HG03025 (cell line): ENCODE data around the gene STAT5A.

Experiments used
- ATAC-seq: cut with Tn5 transposase; IDR thresholded peaks from one replicate; pipeline ENCODE4 v1.9.1; 2021; ENCODE audit warnings: mild to moderate bottlenecking, moderate library complexity; ENCODE audit not compliant: unreplicated experiment, low FRiP score

Gene STAT5A

DNA sequence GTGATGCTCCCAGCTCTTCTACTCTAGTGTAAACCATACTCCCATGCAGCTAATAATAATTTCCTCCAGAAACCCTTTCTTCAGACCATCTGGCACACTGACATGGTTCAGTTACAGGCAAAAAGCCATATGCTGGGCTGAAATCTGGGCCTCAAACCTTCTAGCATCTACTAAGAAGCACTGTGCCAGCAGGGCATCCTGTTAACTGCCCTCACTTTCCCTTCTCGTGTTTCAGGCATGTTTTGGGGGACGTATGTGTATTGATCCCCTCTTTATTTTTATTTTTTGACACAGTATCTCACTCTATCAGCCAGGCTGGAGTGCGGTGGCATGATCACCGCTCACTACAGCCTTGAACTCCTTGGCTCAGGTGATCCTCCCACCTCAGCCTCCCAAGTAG, 33.3 kb downstream of the STAT5A start:
- no peak for ATAC-seq

DNA sequence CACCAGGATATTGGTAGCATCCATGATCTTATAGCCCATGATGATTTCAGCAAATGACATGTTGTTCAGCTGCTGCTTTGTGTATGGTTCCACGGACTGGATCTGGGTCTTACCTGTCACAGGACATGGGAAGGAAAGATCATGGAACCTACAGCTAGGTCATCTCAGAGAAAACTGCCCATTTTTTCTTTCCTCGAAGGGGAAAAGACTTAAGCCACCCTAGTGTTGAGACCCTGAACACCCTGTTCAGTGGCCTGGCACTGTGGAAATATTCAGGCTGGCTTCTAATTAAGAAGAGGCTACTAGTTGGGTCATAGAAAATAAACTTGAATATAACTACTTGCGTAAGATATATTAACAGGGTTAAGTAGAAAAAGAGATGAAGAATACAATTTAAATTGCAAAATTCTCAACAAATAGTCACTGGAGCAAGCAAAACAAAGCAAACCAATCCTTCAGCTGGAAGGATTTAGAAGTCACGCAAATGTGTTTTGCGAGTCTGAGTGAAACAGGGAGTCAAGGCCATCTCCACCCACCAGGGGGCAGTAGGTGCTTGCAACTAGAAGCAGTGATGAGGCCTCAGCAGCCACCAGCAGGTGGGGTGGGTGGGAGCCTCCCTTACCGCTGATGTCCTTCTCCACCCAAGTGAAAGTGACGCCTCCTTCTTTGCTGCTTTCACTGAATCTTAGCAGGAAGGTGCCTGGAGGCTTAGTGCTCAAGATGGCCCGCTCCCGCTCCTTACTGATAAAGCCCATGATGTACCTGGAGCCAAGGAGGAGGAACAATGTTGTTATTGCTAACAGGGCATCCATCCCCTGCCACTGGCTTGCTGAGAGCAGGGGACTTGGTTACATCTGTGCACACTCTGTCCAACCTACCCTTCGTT, 34.3 kb downstream of the STAT5A start:
- no peak for ATAC-seq

DNA sequence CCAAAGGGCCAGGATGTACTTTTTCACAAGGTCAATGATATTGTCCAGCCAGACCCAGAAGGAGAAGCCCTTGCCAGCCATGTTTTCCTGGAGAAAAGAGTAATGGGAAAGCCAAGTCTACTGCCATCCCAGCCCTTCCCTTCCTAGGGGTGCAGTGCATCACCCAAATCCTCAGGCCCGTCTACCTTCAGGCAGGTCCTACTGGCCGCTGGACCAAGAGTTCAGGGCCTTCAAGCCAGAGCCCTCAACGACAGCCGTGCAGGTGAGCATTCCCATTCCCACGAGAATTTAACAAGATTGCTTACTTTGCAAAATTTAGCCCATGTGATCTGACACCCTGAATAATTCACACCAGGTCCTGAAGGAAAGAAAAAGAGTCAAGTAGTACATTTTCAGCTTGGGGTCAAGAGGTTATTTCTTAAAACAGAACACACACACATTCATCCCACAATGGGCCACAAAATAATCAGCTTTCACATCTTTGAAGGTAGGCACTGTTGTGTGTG, 35.0 kb downstream of the STAT5A start:
- no peak for ATAC-seq

DNA sequence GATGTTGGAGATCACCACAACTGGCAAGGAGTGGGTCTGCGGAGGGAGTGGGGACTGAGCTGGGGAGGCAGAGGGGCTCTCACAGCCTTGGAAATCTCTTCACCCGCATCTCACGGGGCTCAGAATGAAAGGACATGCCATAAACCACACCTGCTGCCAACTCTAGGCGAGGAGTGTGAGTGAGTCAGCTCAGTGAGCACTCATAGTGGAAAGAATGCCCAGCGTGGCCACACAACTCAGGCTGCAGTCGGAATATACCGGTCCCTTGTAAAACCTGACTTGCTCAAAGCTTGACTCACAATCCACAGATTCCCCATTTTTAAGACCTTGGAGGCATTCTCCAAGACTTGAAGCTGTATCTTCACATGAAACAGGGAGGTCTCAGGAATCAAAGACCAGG, 36.7 kb downstream of the STAT5A start:
- ATAC-seq: no peak

DNA sequence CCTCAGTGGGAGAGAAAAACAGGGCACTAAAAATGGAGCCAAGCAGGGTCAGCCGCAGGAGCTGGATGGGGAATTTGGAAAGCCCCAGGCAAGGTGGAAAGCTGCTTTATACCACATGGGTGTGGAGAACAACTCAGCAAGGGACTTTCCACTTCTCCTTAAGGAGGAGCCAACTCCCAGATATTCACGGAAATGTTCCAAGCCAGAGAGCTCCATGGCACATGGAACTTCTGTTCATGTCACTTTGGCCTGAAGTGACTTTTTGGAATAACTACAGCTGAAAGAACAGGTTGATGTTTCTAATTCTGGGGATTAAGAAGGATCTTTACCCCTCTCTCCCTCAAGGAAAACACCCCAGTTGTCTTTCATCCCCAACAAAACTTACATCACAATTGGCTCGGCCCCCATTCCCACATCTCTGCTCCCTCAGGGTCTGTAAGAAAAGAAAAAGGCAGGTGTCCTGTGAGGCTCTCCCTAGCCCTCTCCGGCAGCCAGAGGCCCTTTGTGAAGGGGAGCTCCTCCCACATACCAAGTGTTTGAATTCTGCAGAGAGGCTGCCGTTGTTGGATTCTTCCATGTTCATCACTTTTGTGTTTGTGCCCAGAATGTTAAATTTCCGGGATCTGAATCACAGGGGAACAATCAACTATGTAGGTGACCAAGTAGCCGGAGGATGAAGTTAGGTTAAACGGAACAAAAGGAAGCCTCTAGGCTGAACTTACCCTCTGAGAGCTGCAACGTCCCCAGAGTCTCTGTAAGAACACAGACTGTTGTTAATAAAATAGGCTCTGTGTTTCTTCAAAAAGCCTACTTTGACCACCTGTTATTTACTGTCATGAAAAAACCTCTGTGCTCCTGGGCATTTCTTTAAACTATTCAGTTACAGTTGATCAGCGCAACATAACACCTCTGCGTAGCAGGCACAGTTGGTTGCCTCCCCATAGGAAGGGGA, 41.0 kb downstream of the STAT5A start:
- no peak for ATAC-seq

DNA sequence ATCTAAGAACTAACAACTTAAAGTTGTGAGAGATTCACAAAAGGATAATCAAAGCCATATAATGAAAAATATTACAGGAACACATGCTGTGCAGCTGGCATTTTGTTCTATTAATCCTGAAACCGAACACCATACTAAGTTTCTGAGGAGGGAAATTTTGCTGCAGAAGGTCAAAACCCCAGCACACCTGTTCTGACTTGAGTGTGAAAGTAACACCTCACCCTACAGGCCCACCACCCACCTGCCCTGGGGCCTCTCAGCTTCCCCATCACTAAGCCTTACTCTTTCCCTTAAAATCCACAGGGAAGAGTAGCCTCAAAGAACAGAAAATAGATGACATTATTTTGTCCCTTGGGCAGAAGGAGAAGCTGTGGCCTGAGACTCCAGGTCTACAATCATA, 44.8 kb downstream of the STAT5A start:
- no peak for ATAC-seq

DNA sequence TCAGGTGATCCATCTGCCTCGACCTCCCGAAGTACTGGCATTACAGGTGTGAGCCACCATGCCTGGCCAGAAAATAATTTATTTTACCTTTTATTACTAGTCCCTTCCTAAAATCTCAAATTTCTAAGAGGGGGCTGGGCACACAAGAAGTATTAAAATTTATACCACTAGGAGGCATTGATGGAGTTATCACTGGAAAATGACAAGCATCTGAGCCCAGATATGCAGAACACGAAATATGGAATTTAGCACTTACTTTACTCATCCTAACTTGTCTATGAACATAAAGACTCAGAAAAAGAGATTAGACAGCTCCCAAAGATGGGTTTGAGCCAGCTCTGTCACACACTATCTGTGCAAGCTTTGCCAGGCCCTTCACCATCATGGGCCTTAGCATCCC, 46.4 kb downstream of the STAT5A start:
- ATAC-seq: no peak

DNA sequence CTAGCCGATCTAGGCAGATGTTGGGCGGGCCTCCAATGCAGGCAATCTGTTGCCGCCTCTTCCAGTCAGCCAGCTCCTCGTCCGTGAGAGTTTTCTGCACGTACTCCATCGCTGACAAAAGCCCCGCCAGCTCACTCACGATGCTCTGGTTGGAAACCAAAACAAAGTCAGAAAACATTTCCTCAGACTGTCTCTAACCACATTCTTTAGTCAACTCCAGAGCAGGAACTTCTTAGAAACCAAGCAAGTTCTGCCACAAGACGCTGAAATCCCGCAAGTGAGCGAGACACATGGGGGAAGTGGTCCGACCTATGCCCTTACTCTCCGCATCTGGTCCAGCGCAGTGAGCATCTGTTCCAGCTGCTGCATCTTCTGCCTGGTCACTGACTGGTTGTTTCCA, 49.1 kb downstream of the STAT5A start:
- ATAC-seq: no peak

DNA sequence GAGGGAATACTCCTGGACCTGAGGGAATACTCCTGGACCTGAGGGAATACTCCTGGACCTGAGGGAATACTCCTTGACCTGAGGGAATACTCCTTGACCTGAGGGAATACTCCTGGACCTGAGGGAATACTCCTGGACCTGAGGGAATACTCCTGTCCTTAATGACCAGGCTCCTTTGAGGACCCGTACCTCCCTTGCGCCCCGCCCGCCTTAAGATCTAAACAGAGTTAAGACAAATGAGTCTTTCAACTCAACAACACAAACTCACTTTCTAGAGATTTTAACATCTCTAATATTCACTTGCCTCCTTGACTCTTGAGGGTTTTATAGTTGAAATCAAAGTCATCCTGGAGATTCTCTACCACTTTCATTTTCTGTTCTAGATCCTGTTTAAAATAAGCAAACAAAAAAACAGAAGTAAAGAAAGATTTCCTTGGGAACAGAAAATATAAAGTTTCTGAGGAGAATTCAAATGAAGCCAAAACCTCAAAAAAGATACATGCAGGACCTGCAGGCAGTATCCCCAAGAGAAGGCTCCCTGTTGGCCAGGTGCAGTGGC, 50.2 kb downstream of the STAT5A start:
- ATAC-seq: no peak

DNA sequence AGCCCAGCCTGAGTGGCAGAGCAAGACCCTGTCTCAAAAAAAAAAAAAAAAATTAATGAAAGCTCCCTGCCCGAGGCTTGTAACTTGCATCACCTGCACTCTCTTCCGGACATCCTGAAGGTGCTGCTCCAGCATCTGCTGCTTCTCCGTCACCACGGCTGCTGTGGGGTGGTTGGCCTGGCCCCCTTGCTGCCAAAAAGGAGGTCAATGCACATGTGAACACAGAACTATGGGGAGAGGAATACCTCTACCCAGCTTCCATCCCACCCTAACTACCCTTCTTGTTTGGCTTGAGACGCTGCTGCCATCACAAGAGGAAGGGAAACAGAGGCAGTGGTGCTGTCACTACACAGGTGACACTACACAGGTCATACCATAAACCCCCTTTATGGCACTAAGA, 50.9 kb downstream of the STAT5A start:
- no peak for ATAC-seq

DNA sequence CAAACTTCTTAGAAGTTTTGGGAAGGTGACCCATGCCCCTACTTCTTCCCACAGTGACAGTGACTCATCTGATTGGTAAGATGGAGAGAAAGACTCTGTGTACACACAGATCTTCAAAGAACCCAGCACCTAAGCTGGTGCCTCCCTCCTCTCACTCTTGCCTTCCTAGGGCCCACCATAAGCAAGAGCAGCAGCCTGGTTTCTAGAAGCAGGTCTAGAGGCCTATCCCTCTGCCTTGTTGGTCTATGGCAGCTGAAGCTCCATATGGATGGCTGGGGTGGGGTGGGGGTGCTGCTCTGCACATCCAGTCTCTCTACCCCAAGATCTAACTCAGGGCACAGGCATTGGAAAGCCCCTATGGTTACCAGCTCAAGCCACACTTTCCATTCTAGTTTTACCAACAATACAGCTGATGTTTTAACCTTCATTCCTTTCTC, 52.4 kb downstream of the STAT5A start:
- no peak for ATAC-seq

DNA sequence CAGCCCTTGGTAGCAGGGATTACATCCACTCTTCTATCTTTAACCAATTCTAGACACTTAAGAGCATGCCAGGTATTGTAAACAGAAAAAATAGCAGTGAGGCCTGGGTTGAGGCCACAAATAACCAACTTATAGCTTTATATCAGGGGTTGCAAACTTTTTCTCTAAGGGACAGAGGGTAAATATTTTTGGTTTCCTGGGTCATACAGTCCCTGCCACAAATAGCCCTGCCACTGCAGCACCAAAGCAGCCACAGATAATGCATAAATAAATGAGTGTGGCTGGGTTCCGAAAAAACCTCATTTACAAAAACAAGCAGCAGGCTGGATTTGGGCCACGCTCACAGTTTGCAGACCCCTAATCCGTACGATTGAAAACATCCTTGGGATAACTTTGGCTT, 53.3 kb downstream of the STAT5A start:
- ATAC-seq: no peak

DNA sequence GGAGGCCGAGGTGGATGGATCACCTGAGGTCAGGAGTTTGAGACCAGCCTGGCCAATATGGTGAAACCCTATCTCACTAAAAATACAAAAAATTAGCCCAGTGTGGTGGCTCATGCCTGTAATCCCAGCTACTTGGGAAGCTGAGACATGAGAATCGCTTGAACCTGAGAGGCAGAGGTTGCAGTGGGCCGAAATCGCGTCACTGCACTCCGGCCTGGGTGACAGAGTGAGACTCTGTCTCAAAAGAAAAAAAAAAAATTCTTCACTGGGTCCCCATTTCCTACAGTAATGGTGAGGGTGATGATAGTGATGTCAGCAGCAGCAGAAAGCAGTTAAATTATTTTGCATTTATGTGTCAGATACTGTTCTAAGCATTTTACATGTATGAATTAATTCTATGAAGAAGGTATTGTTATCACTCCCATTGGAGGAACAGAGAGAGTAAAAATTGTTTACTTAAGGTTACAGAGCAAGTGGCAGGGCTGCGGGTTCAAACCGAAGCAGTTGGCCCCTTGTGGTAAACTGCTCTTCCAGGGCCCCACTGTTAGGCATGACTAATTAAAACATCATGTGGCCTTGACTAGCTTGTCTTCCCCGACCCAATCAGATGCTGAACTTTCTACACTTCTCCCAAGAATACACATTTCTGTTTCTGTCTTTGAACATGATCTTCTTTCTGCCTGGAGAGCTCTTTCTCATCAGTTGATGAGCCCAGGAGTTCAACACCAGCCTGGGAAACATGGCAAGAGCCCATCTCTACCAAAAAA, 54.1 kb downstream of the STAT5A start:
- no peak for ATAC-seq

DNA sequence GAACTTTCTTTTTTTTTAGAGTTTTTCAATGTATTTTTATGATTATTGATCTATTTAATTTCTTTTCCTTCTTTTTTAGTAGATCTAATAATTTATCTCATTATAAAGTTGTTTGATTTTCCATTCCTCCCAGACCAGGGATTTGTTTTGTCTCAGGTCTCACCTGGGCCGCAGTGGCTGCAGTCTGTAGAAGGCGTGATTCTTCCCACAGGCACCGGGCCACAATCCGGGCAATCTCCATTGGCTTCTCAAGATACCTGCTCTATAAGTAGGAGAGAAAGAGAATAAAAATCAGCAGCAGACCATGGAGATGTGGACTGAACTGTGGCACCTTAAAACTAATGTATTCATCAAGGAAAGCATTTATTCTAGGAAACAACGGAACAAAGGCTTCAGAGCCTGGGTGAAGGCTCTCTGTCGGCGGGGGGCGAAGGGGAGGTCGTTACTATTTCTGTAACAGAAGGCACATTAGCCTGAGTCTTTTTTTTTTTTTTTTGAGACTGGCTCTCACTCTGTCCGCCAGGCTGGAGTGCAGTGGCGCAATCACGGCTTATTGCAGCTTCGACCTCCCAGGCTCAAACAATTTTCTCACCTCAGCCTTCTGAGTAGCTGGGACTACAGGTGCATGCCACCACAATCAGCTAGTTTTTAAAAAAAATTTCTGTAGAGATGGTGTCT, 57.2 kb downstream of the STAT5A start:
- ATAC-seq: no peak

DNA sequence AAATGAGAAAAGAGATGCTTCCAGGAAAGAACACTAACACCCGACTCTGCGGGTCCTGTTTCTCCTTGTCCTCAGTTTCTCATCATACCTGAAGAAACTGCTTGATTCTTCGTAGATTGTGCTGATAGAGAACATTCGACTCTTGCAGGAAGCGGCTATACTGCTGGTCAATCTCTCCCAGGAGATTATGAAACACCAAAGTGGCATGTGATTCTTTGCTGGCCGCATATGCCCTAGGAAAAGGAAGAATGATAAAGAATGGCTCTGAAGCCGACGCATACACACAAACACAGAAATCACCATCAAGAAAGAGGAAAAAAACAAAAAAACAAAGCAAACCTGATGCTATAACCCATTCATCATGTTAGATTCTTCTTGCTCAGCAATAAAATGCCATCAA, 58.2 kb downstream of the STAT5A start:
- ATAC-seq: no peak

DNA sequence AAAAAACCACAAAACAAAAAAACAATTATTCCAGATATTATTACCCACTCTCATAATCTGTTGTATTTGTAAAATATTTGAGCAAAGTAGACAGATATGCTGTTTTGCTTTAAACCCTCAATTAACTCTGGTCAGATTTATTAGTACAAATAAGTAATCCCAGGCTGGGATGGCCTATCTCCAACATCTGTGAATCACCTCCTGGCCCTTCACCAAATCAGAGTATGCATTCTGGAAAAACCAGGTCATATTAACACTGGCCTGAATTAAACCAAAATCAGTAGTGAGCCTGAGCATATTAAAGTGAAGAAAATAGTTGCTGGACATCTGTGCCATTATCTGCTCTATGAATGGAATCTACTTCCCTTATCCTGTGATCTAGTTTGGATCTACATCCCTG, 58.9 kb downstream of the STAT5A start:
- no peak for ATAC-seq

DNA sequence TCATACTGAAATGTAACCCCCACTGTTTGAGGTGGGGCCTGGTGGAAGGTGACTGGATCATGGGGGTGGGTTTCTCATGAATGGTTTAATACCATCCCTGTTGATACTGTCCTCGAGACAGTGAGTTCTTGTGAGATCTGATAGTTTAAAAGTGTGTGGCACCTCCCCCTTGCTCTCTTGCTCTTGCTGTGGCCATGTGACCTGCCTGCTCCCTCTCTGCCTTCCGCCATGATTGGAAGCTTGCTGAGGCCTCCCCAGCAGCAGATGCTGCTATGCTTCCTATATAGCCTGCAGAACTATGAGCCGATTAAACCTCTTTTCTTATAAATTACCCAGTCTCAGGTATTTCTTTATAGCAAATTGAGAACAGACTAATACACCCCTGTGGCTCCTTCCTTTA, 59.3 kb downstream of the STAT5A start:
- no peak for ATAC-seq

DNA sequence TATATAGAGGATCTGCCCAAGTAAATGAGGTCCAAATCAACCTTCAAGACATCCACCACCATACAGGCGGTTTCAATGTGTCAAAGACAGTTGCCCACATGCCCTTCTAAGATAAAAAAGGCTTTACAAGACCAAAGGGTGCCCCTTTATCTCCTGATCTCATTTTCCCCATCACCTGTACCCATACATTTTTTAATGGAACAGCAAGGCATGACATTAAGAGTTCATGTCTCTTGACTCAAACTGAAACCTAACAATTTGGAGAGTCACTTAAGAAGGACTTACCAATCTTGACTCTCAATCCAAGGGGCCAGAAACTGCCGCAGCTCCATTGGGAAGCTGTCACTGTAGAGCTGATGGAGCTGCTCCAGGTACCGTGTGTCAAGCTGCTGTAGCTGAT, 59.8 kb downstream of the STAT5A start:
- no peak for ATAC-seq

DNA sequence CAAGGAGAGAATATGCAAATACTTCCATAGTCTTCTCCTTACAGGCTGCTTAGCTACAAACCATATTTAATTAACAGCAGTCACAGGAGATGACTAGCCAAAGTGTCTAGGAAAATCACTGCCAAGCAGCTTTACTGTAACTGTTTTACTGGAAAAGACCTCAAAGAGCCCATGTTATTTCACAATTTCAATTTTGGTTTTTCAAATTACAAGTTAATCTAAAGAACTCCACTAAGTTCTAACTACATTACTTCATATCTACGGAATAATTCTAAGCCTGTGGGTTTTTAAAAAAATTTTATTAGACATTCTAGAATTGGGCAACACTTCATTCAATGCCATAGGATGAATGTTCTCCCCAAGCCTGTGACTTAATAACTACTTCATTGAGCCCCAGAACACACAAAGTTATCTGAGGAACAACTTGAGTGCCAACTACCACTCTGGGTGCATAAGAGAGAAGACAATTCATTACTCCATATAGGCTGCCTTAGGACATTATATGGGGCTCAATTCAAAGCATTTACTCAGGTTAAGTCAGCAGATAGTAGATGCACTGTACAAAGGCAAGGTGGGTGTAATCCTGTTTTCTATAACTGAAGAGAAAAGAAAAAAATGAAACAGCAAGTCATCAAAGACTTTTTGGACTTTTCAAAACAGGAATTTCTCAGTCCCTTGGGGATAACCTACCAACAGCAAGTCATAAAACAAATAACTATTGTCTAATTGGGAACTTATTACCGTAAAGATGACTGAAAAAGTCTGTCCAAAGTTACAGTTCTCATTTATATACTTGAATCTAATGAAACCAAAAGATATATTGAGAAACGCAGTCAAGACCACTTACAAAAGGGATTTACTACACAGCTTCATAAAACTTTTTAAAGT, 66.9 kb downstream of the STAT5A start:
- no peak for ATAC-seq
